22Rv1 (cell line): ENCODE results near the gene COL6A2.

Experiments
- CTCF ChIP-seq: fragments of 450-650 bp; IDR thresholded peaks from 2 replicates; pipeline ENCODE4 v1.5.1; 2017; ENCODE audit warnings: mild to moderate bottlenecking
- ZFX ChIP-seq: fragments of 450-650 bp; IDR thresholded peaks from 2 replicates; pipeline ENCODE4 v1.6.1; 2017; ENCODE audit warnings: antibody characterized with exemption, borderline replicate concordance

GRCh38 chr21:46142582-46143473, 44.9 kb downstream of the COL6A2 start:
- TF ChIP-seq CTCF (no peak), ZFX (no peak)
